Measurements from ENCODE around the gene POGLUT2.

The POGLUT2 gene

GRCh38 chr13:102763741-102764140, 35.0 kb downstream of the POGLUT2 start:
- DNase-seq, result no peak

- DNase-seq, result no peak
Observed at GRCh38 chr13:102761071-102761470, 37.7 kb downstream of the POGLUT2 start.

GRCh38 chr13:102758842-102759241, 39.9 kb downstream of the POGLUT2 start:
- DNase-seq, result no peak

GRCh38 chr13:102757006-102757405, 41.8 kb downstream of the POGLUT2 start:
- no peak for DNase-seq

- no peak for DNase-seq
Observed at GRCh38 chr13:102751886-102752285, 46.9 kb downstream of the POGLUT2 start.

- no peak for DNase-seq
Observed at GRCh38 chr13:102742506-102742905, 56.3 kb downstream of the POGLUT2 start.

- no peak for DNase-seq
Observed at GRCh38 chr13:102742101-102742500, 56.7 kb downstream of the POGLUT2 start.

All from NCI-H2081 treated with DMSO at 0.1 percent for 48 hours (cell line).